GM19328 (cell line): ENCODE data around the gene GLI1.
A peak's percentile ranks its signal among the peaks of the same experiment; 100 is the strongest.

Experiments
- ATAC-seq: cut with Tn5 transposase; IDR thresholded peaks from one replicate; pipeline ENCODE4 v1.9.1; 2021; ENCODE audit warnings: mild to moderate bottlenecking, moderate library complexity; ENCODE audit not compliant: unreplicated experiment

The GLI1 gene

GRCh38 chr12:57460468-57460784, 841 bp downstream of the GLI1 start:
- no peak for ATAC-seq

GRCh38 chr12:57460841-57461275, 1.3 kb downstream of the GLI1 start:
- no peak for ATAC-seq

GRCh38 chr12:57461276-57461916, 1.8 kb downstream of the GLI1 start:
- no peak for ATAC-seq

- ATAC-seq: no peak
Observed at GRCh38 chr12:57461917-57462250, 2.3 kb downstream of the GLI1 start.

DNA sequence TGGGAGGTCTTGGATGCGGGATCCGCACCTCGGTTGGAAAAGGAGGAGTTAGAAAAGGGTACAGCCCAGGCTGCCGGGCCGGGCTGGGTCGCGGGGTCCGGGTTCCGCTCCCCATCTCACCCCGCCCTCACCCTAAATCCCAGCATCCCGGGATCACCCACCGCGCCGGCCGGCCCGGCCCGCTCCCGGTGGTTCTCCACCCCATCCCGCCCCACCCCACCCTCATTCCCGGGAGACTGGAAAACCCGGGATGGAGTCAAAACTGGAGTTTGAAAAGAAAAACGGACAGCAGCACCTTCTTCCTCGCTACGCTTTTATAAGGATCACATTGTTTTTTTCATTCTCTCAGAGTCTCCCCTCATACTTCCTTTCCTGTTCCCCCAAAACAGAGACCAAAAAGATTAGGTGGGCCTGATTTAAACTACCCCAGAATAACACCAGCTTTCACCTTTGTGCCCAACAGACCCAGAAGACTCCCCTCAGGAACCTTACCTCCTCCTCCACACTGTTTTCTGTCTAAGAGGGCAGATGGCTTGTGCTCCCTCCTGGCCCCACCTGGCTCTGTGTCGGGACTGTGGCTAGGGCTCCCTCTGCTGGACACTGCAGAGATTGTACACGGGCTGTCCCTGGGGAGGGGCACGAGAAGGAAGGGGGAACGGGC, 2.8 kb downstream of the GLI1 start:
- ATAC-seq: peak; percentile 61

GRCh38 chr12:57462912-57463253, 3.3 kb downstream of the GLI1 start:
- no peak for ATAC-seq

DNA sequence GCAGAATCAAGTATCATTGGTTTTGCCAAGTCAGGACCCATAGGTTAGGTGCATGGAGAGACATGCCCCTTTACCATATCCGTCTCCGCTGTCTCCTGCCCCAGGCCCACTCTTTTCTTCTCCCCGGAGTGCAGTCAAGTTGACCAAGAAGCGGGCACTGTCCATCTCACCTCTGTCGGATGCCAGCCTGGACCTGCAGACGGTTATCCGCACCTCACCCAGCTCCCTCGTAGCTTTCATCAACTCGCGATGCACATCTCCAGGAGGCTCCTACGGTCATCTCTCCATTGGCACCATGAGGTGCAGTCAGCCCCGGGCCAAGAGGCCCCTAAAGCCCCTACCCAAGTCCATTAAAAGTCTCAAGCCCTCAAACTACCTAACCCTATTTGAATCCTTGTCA, 5.0 kb downstream of the GLI1 start:
- ATAC-seq: no peak

DNA sequence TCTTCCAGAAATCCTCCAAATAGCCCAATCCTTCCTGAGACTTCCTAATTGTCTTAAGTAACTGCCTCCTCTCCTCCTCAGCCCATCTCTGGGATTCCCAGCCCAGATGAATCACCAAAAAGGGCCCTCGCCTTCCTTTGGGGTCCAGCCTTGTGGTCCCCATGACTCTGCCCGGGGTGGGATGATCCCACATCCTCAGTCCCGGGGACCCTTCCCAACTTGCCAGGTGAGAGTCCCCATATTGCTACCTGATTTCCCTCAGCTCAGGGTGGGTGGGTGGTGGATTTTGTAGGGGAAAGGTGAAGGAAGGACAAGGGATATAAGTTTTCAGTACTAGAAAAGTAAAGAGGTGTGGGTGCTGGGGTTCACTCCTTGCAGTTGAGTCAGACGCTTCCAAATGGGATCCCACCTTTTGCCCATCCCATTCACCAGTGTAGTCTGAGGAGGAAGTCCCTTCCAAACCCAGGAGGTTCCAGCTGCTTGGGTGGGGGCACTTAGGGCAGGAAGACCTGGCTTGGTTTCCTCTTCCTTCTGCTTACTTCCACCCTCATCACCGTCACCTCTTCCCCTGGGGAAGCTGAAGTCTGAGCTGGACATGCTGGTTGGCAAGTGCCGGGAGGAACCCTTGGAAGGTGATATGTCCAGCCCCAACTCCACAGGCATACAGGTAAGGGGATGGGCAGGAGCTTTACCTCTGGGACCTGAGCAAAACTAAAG, 5.6 kb downstream of the GLI1 start:
- no peak for ATAC-seq

DNA sequence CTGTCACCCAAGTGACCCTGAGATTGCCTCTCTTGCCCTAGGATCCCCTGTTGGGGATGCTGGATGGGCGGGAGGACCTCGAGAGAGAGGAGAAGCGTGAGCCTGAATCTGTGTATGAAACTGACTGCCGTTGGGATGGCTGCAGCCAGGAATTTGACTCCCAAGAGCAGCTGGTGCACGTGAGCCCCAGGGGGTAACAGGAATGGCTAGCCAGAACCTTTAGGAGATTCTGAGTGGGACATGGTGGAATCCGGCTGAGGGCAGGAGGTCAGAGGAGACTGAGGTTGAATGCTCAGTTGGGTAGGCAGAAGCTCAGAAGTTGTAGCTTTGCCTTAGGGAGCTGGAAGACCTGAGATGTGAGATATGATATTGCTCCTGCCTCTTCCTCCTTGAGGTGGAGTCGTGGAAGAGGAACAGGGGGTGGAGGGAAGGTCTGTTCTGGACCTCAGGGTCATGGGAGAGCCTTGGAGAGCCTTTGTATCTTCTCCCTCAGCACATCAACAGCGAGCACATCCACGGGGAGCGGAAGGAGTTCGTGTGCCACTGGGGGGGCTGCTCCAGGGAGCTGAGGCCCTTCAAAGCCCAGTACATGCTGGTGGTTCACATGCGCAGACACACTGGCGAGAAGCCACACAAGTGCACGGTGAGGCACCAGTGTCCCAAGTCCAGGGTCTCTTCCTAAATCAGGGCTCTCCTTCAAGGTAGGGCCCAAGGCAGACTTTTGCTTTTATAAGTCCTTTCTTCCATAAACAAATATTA, 6.3 kb downstream of the GLI1 start:
- no peak for ATAC-seq

DNA sequence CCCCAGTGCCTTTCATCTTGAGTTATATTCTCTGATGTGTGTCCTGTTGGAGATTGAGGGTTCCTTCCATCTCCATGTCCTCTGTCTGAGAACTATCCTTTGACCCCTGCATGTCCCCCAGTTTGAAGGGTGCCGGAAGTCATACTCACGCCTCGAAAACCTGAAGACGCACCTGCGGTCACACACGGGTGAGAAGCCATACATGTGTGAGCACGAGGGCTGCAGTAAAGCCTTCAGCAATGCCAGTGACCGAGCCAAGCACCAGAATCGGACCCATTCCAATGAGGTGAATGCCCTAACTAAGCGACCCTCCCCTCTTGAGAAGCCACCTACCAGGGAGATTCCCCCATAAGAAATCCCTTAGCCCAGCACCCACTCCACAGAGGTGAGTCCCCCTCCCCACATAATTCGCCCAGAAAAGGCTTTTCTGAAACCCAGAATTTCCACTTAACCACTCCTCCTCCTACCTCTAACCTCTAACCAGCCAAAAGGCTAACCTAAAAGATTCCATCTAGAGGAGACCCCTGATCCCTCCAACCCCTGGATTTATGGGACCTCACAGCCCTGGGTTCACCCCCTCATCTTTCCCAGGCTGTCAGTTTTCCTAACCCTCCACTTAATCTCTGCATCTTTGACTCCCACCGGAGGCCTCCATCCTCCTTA, 7.8 kb downstream of the GLI1 start:
- no peak for ATAC-seq

- ATAC-seq: no peak
Observed at GRCh38 chr12:57467915-57468314, 8.3 kb downstream of the GLI1 start.

DNA sequence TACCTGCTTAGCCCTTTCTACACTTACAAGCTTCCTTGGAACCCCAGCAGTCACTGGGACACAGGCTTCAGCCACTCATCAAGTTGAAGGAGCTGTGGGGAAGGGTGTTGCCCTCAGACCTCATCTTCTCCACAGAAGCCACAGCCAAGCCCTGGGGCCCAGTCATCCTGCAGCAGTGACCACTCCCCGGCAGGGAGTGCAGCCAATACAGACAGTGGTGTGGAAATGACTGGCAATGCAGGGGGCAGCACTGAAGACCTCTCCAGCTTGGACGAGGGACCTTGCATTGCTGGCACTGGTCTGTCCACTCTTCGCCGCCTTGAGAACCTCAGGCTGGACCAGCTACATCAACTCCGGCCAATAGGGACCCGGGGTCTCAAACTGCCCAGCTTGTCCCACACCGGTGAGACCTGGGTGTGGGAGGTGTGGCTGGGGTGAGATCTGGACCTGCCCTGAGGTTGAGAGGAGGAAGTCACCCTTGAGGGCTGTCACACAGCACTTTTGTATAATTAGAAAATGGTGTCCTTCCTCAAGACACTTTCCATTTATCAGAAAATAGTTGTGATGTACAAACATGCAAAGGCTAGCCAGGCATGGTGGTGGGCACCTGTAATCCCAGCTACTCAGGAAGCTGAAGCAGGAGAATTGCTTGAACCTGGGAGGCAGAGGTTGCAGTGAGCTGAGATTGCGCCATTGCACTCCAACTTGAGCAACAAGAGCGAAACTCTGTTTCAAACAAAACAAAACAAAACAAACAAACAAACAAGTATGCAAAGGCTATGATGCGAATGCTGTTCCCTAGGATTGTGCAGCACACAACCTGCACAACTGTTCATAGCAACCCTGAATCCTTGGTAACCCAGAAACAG, 9.9 kb downstream of the GLI1 start:
- ATAC-seq: no peak

- ATAC-seq: no peak
Observed at GRCh38 chr12:57470286-57470969, 10.8 kb downstream of the GLI1 start.

- ATAC-seq: no peak
Observed at GRCh38 chr12:57470970-57471656, 11.5 kb downstream of the GLI1 start.

DNA sequence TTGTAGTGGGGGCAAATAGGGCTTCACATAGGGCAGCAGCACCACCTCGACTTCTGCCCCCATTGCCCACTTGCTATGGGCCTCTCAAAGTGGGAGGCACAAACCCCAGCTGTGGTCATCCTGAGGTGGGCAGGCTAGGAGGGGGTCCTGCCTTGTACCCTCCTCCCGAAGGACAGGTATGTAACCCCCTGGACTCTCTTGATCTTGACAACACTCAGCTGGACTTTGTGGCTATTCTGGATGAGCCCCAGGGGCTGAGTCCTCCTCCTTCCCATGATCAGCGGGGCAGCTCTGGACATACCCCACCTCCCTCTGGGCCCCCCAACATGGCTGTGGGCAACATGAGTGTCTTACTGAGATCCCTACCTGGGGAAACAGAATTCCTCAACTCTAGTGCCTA, 12.1 kb downstream of the GLI1 start:
- no peak for ATAC-seq

DNA sequence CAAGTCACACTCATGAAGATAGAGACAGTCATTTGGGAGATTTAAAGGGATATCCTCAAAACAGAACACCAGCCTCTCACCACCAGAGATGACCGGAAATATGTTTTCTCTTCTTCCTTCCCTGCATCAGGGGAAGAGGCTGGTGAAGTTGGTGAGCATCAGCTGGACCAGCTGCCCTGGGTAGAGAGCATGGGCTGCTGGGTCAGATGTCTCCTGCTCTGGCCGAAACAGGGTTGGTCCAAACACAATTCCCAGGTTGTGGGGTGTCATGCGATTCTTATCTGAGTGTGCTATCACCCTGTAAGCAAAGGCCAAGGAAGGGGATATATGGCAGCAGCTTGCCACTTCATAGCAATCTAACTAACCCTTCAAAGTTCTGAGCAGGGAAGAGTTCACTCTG, 12.8 kb downstream of the GLI1 start:
- ATAC-seq: no peak

DNA sequence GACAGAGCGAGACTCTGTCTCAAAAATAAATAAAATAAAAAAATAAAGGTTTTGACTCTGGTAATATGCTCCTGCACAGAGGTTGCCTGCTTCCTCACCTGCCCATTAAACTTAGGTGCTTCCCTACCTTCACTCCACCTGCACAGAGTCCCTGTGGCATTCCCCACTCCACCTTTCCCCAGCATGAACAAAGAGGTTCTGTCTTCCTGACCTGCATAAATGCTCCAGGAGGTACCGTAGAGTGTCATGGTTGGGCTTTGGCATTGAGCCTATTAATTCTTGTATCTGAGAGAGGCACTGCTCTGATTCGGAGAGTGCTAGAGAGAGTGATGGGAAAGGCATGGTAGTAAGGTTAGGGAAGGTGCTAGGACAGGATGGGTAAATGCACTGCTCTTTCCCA, 13.8 kb downstream of the GLI1 start:
- no peak for ATAC-seq

DNA sequence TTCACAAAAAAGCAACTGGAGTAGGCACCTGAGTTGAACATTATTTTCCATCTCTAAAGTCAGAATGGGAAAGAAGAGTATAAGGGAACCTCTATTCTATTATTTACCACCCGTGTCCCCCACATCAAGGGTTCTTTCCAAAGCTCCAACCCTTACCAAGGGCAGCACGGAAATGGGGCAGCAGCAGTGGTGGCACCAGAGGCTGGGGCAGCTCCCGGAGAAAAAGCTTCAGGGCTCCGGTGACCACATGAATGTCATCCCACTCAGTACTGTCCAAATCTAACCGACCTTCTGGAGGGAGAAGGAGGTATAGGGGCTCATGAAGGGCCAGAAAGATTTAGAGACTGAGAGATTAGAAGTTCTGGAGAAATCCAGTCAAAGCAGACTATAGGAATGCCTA, 14.3 kb downstream of the GLI1 start:
- no peak for ATAC-seq

GRCh38 chr12:57474430-57474829, 14.8 kb downstream of the GLI1 start:
- ATAC-seq: no peak
